ENCODE data around the gene SCARF2.

DNA sequence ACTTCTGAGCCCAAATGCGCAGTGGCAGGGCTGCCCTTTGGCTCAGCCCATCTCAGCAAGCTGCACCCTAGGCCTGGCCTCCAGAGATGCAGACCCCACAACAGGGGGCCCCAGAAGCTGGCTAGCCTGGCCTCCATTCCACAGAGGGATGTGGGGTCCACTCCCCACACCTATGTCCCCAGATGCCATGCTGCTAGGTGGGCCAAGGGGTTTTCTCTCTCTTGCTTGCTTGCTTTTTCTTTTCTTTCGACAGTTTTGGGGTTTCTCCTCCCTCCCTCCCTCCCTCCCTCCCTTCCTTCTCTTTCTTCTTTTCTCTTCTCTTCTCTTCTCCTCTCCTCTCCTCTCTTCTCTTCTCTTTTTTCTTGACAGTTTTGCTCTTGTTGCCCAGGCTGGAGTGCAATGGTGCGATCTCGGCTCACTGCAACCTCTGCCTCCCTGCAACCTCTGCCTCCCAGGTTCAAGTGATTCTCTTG is 9.6 kb downstream of the SCARF2 start:
- TF ChIP-seq POLR2A (IDR thresholded peaks at IDR 0.05) = no peak
- no peak for TF ChIP-seq POLR2AphosphoS5 (IDR thresholded peaks at IDR 0.05)
- TF ChIP-seq, protein P1, sequence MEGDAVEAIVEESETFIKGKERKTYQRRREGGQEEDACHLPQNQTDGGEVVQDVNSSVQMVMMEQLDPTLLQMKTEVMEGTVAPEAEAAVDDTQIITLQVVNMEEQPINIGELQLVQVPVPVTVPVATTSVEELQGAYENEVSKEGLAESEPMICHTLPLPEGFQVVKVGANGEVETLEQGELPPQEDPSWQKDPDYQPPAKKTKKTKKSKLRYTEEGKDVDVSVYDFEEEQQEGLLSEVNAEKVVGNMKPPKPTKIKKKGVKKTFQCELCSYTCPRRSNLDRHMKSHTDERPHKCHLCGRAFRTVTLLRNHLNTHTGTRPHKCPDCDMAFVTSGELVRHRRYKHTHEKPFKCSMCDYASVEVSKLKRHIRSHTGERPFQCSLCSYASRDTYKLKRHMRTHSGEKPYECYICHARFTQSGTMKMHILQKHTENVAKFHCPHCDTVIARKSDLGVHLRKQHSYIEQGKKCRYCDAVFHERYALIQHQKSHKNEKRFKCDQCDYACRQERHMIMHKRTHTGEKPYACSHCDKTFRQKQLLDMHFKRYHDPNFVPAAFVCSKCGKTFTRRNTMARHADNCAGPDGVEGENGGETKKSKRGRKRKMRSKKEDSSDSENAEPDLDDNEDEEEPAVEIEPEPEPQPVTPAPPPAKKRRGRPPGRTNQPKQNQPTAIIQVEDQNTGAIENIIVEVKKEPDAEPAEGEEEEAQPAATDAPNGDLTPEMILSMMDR (IDR thresholded peaks at IDR 0.05) = no peak
- TF ChIP-seq EP300 (IDR thresholded peaks at IDR 0.05) = no peak
